Measurements from ENCODE around the gene PLEKHM1. TPM values are rescaled to one million over a fixed set of nuclear protein-coding genes. Genes with fewer than 3 reads are reported as not detected.

Gene PLEKHM1
- total RNA-seq, 1 donor from 2014 or later: 37.0 TPM

DNA sequence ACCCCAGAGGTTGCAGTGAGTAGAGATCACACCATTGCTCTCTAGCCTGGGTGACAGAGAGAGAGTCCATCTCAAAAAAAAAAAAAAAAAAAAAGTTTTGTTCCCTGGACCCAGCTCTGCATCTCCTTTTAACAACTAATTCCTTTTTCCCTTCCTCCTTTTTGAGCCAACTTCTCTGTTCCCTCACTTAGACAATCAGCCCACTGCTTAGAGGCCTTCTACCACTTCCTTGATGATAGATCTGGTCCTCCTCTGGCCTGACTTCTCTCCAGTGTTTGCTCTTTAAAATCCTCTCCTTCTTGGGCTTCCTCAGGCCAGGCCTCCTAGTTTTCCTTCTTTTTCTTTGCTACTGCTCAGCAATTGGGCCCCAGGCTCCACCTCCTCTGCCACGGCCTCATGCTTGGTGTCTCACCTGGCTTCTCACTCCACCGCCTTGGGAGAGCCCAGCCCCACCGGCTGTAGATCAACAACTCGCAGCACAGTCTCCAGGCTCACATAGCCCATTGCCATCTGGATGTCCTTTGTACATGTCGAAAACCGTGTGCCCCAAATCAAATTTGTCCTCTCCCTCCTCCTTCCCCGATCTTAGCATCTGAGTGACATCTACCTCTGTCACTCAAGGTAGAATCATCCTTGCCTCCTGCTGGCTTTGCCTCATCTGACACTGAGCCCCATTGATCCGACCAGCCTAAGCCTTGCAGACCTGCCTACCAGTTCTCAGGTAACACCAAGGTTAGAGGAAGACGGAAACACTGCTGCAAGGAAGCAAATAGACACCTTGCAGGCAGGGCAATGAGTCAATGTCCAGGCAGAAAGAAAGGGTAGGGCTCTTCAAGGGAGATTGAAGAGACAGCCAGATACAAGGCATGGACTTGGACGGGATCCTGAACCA is 75.3 kb downstream of the PLEKHM1 start:
- Mint-ChIP-seq H3K9me3 (no peaks in the 10 kb centered on the region), H3K4me3 (no peak overlapping the region), H3K4me1 (peaks cover 26% of the 10 kb centered on the region), H3K27ac (no peak overlapping the region), H3K36me3 (ENCODE audit: low read depth) (peaks cover 4% of the 10 kb centered on the region), H3K27me3 (no peaks in the 10 kb centered on the region)
- intact Hi-C loops (cut with micrococcal nuclease): no loop called here
- no peak for DNase-seq

DNA sequence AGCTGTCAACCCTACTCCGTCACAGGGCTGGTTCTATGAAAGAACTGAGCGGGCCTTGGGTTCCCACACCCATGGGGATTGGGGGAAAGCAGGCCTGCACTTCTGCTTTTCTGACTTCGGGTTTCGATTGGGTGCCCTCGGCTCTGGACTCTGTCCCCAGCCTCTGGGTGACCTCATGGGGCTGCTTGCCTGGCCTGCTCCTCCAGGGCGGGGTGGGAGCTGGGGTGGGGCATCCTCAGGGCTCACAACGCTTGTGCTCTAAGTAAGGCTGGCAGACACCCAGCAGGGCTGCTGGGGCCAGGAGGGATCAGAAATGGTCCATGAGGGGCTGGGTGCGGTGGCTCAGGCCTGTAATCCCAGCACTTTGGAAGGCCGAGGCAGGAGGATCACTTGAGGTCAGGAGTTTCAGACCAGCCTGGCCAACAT is 77.0 kb downstream of the PLEKHM1 start:
- H3K36me3 Mint-ChIP-seq (ENCODE audit: low read depth): peaks cover 6% of the 10 kb centered on the region
- no peak overlapping the region for H3K27ac Mint-ChIP-seq
- H3K9me3 Mint-ChIP-seq: no peaks in the 10 kb centered on the region
- DNase-seq: no peak
- H3K27me3 Mint-ChIP-seq: no peaks in the 10 kb centered on the region
- H3K4me1 Mint-ChIP-seq: peaks cover 34% of the 10 kb centered on the region
- no peak overlapping the region for H3K4me3 Mint-ChIP-seq
- intact Hi-C loops (cut with micrococcal nuclease): no loop called here

DNA sequence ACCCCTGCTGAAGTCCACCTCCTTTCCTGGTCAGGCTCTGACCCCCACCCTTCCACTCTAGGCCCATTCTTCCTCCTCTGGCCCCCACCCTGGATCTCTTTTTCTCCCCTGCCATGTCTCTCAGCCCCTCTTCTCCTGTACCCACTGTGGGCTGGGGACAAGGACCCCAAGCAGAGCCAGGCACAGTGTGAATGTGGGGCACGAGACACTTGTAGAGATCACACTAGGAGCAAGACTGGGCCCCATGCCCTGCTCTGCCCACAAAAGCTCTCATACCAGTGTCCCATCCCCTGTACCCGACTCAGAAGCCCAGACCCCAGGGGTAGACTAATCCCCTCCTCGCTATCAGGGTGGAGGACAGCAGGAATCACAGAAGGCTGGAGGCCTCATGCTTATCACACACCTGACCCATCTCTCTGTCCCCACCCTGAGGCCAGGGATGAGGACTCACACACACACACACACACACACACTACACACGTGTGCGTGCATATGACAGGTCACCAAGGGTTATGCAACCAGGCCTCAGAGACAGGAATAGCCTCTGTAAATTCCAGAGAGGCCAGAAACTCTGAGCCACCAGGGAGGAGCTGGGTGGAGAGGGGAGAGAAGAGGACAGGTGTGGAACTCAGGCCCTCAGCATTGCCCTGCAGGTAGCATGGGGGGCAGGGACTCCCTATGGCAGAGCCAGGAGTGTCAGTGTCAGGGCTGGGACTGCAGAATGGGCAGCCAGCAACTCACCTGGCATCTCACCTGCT is 79.0 kb downstream of the PLEKHM1 start:
- H3K36me3 Mint-ChIP-seq (ENCODE audit: low read depth): peaks cover 13% of the 10 kb centered on the region
- peak overlapping the region; percentile 97 for H3K27ac Mint-ChIP-seq
- no peak for DNase-seq
- peaks cover 46% of the 10 kb centered on the region for H3K4me1 Mint-ChIP-seq
- intact Hi-C loops (cut with micrococcal nuclease): no loop called here
- no peaks in the 10 kb centered on the region for H3K9me3 Mint-ChIP-seq
- no peaks in the 10 kb centered on the region for H3K27me3 Mint-ChIP-seq
- peak overlapping the region; percentile 99 for H3K4me3 Mint-ChIP-seq

DNA sequence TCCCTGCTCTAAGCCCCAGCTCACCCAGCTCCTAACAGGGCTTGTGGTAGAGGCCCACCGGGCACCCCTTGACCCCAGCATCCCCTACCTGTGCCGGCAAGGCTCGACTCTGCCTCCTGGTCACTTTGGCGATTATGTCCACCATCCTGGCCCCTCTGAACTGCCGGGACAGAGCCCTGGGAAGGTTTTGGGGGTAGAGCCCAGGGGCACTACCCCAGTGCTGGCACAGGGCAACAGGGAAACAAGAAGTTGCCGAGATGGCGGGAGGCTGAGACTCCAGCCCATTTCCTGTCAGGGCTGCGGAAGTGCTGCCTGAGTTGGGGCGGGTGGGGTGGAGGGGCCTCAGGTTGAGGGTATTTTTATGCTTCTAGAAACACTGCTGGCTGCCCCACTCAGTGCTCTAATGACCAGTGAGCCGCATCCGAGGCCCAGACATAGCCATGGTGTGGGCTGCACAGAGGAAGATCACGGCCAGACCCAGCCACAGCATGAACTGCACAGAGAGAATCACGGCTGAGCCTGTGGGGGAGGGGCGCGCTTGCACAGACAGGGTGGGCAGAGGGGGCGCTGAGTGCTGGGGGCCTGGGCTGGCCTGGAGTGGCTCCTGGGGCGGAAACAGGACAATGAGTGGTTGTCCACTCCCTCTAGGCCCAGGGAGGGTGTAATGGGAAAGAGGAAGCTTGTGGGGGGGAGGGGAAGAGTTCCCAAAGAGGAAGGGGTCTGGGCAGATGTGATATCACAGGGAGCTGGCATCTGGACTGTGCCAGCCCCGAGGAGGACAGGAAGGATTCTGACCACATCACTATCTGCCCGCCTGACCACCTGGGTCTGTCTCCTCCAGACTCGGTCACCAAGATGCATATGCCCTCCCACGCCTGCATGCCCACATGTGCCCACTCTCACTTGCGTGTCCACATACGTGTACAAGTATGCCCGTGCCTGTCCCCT is 80.1 kb downstream of the PLEKHM1 start:
- Mint-ChIP-seq H3K27me3 (no peaks in the 10 kb centered on the region), H3K4me1 (peaks cover 46% of the 10 kb centered on the region), H3K9me3 (no peaks in the 10 kb centered on the region), H3K27ac (peak overlapping the region; percentile 97), H3K36me3 (ENCODE audit: low read depth) (peaks cover 17% of the 10 kb centered on the region), H3K4me3 (peak overlapping the region; percentile 99)
- DNase-seq: peak; percentile 86
- intact Hi-C loops (cut with micrococcal nuclease): no loop called here

DNA sequence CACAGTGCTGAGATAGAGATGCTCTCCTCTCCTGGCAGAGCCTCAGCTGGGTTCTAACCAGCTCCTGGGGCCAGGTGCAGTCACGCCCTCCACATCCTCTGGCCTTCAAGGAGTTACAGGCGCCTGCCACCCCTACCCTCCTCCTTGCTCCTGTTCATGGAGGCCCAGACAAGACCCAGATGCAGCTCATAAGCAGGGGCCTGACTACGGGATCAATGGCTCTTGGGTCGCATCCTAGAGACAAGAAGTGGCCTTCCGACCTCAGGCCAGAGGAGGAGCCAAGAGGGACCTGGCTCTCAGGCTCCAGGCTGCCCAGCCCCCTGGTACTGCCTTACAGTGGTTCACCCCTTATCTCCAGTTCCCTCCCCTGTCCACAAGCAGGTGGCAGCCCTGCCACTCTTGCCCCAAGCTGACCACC is 80.9 kb downstream of the PLEKHM1 start:
- intact Hi-C loops (cut with micrococcal nuclease): no loop called here
- Mint-ChIP-seq H3K9me3 (no peaks in the 10 kb centered on the region), H3K4me1 (peaks cover 41% of the 10 kb centered on the region), H3K4me3 (peak overlapping the region; percentile 99), H3K36me3 (ENCODE audit: low read depth) (peaks cover 14% of the 10 kb centered on the region), H3K27ac (peak overlapping the region; percentile 97), H3K27me3 (no peaks in the 10 kb centered on the region)
- peak; percentile 68 for DNase-seq

DNA sequence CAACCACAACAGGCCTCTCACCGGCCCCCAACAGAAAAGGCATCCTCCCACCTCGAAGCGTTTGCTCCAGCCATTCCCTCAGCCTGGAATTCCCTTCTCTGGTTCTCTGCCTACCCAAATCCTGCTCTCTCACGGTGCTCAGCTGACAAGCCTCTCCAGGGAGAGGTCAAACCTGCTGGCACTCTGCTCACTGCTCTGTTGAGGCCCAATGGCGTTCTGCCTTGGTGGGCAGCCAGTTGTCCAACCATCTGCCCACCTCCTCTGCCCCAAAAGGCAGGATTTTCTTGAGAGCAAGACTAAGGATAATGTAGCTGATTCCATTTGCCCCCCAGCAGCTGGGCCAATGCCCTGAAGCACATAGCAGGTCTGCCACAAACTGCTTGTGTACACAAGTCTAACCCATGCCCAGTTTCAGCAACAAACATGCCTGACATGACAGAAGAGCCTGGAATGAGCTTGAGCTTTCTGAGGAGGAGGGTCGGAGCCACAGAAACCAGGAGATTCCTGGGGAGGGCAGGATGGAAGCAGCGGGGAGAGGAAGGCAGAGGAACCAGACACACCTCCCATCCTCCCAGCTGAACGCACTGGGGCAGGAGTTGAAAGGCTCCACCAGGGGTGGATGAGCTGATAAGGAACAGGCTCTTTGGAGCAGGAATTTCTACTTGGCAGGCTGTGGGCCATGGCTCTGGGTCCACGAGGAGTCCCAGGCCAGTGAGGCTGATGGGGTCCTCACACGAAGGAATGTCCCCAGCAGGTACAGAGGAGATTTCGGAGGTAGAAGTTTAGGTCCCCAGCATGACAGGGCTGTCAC is 81.7 kb downstream of the PLEKHM1 start:
- no peaks in the 10 kb centered on the region for H3K9me3 Mint-ChIP-seq
- peak overlapping the region; percentile 97 for H3K27ac Mint-ChIP-seq
- H3K4me3 Mint-ChIP-seq: peak overlapping the region; percentile 99
- H3K27me3 Mint-ChIP-seq: no peaks in the 10 kb centered on the region
- peaks cover 21% of the 10 kb centered on the region for H3K36me3 Mint-ChIP-seq (ENCODE audit: low read depth)
- intact Hi-C loops (cut with micrococcal nuclease): no loop called here
- peaks cover 41% of the 10 kb centered on the region for H3K4me1 Mint-ChIP-seq
- DNase-seq: no peak

DNA sequence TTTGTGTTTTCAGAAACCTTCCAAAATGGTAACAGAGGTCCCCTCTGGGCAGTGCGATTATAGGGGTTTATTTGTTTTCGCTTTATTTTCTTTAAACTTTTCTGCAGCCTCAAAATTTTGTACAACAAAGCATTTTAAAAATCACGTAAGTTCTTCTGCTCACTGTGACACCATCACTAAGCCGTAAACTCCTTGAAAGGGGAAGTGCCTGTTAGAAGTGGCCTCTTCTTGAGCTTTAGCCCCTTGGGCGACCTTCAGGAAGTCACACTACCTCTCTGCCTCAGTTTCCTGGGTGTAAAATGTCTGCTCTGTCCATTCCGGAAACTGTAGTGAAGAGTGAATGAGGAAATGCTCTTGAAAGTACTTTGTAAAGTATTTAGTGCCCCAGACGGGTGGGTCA is 84.4 kb downstream of the PLEKHM1 start:
- Mint-ChIP-seq H3K36me3 (ENCODE audit: low read depth) (peaks cover 36% of the 10 kb centered on the region), H3K27ac (no peak overlapping the region)

DNA sequence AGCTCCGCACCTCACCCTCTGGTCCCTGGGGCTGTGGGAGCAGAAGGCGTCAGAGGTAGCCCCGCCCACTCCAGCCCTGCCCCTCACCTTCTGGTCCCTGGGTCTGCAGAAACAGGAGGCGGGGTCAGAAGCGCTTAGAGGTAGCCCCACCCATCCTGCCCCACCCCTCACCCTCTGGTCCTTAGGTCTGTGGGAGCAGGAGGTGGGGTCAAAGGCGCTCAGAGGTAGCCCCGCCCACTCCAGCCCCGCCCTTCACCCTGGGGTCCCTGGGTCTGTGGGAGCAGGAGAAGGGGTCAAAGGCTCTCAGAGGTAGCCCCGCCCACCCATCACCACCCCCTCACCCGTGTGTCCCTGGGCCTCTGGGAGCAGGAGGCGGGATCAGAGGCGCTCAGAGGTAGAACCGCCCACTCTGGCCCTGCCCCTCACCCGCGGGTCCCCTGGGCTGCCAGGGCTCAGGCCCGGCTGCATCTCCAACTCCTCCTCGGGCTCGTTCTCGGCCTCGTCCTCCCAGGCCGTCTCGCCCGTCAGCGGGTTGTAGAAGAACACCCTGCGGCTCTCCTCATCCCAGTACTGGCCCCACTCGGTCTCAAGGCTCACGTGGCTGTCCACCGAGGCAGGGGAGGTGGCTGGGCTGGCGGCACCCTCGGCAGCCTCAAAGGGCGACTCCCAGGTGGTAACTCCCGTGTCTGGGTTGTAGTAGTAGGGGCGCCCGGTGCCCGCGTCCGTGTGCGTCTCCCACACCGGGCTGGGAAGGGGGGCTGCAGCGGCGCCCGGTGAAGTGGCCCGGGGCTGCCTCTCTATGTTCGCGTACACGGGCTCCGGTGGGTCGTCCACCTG is 85.1 kb downstream of the PLEKHM1 start:
- DNase-seq: no peak
- Mint-ChIP-seq H3K9me3 (no peaks in the 10 kb centered on the region), H3K4me3 (no peak overlapping the region), H3K4me1 (peaks cover 25% of the 10 kb centered on the region), H3K36me3 (ENCODE audit: low read depth) (peaks cover 40% of the 10 kb centered on the region), H3K27ac (no peak overlapping the region), H3K27me3 (no peaks in the 10 kb centered on the region)
- intact Hi-C loops (cut with micrococcal nuclease): no loop called here

More for the DNA sequence above, 84.4 kb downstream of the PLEKHM1 start:
- H3K27me3 Mint-ChIP-seq: no peaks in the 10 kb centered on the region
- no peak overlapping the region for H3K4me3 Mint-ChIP-seq
- no peaks in the 10 kb centered on the region for H3K9me3 Mint-ChIP-seq
- intact Hi-C loops (cut with micrococcal nuclease): no loop called here
- DNase-seq: no peak
- peaks cover 30% of the 10 kb centered on the region for H3K4me1 Mint-ChIP-seq

DNA sequence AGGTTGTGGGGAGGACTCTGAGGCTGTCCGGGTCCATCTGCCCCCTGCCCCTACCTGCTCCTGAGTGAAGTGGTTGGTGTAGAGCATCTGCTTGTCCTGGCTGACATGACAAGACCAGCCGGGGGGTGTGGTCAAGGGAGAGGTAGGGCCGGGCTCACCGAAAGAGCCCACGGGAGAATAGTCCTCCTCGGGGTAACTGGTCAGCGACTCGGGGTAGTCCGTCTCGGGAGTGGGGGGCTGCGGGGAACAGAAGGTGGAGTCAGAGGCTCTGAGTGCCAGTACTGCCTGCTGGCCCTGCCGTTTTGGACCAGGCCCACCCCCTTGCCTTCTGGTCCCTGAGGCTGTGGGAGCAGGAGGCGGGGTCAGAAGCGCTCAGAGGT is 85.7 kb downstream of the PLEKHM1 start:
- peaks cover 21% of the 10 kb centered on the region for H3K4me1 Mint-ChIP-seq
- peaks cover 40% of the 10 kb centered on the region for H3K36me3 Mint-ChIP-seq (ENCODE audit: low read depth)
- no peak overlapping the region for H3K27ac Mint-ChIP-seq
- H3K9me3 Mint-ChIP-seq: no peaks in the 10 kb centered on the region
- intact Hi-C loops (cut with micrococcal nuclease): no loop called here
- no peak for DNase-seq
- H3K4me3 Mint-ChIP-seq: no peak overlapping the region
- H3K27me3 Mint-ChIP-seq: no peaks in the 10 kb centered on the region

DNA sequence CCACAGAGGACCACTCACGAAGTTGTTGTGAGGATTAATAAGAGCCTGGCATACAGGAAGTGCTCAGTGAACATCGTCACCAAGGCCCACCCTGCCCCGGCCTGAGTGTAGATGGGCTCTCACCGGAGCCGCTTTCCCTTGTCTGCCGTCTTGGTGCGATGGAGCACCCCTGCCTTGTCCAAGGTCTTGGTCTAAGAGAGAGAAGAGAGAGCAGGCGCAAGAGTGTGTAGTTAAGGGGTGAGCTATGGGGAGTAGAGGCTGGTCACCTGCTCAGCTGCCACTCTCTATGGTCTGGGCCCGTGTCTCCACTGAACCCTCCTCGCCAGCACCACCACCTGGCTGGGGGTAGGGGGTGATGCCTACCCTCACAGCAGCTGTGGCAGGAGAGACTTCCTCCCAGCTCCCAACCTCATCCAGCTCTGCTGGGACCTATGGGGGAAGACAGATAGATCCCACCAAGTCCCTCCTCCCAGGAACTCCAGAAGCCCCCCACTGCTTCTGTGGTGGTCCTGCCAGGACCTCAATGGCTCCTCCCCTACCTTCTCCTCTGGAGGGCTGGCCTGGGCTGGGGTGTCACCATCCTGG is 86.5 kb downstream of the PLEKHM1 start:
- peaks cover 19% of the 10 kb centered on the region for H3K4me1 Mint-ChIP-seq
- H3K27me3 Mint-ChIP-seq: no peaks in the 10 kb centered on the region
- H3K36me3 Mint-ChIP-seq (ENCODE audit: low read depth): peaks cover 43% of the 10 kb centered on the region
- no peak overlapping the region for H3K27ac Mint-ChIP-seq
- no peaks in the 10 kb centered on the region for H3K9me3 Mint-ChIP-seq
- intact Hi-C loops (cut with micrococcal nuclease): no loop called here
- DNase-seq: no peak
- H3K4me3 Mint-ChIP-seq: no peak overlapping the region

DNA sequence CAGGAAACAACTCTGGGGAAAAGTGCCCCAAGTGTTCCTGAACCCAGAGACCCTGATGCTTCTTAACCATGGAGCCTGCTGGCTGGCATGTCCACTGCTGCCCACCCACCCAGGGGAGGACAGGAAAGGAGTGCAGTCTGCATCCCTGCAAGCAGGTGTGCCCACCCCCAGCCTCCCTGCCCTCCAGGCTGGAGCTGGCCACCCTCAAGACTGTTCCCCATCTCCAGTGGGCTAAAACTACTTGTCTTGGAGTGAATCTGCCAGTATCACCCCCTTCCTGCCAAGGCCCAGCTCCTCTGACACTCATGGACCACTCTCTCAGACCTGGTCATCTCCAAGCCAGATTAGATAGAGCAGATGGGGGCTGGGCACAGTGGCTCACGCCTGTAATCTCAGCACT is 87.6 kb downstream of the PLEKHM1 start:
- no peaks in the 10 kb centered on the region for H3K27me3 Mint-ChIP-seq
- no peak for DNase-seq
- H3K9me3 Mint-ChIP-seq: no peaks in the 10 kb centered on the region
- no peak overlapping the region for H3K27ac Mint-ChIP-seq
- intact Hi-C loops (cut with micrococcal nuclease): no loop called here
- peaks cover 8% of the 10 kb centered on the region for H3K4me1 Mint-ChIP-seq
- H3K4me3 Mint-ChIP-seq: no peak overlapping the region
- H3K36me3 Mint-ChIP-seq (ENCODE audit: low read depth): peaks cover 45% of the 10 kb centered on the region

DNA sequence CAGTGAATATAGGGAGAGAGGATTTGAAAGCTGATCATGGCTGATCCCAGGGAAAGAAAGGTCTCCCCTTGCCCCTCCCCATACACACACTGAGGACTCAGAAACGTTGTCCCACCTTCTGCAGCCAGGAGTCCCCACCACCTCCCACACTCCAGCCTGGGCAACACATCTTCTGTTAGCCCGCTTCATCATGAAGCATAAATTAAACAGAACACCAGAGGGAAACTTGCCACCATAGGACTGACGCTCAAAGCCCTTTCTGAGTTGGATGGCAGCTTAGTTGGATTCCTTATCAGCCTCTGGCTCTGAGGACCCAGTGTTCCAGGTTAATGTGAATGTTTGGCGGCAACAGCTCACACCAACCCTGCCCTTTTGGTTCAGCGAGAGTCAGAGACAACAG is 91.7 kb downstream of the PLEKHM1 start:
- no peak overlapping the region for H3K4me3 Mint-ChIP-seq
- DNase-seq: no peak
- H3K4me1 Mint-ChIP-seq: no peaks in the 10 kb centered on the region
- H3K27me3 Mint-ChIP-seq: no peaks in the 10 kb centered on the region
- peaks cover 45% of the 10 kb centered on the region for H3K36me3 Mint-ChIP-seq (ENCODE audit: low read depth)
- no peak overlapping the region for H3K27ac Mint-ChIP-seq
- H3K9me3 Mint-ChIP-seq: no peaks in the 10 kb centered on the region
- intact Hi-C loops (cut with micrococcal nuclease): no loop called here

Data from activated CD4-positive, alpha-beta T cell treated with anti-CD3 and anti-CD28 coated beads, Interleukin-2, amount 10 ng/mL, durations not matched to agents 24 days and 14 days (primary cell).